H1 (cell line): ENCODE data around the gene RASSF4. TPM values are rescaled to one million over a fixed set of nuclear protein-coding genes. Genes with fewer than 3 reads are reported as not detected.
A peak's percentile ranks its signal among the peaks of the same experiment; 100 is the strongest.

Experiments
- CTCF ChIA-PET: fragments of 300-600 bp; sonication (Branson Sonifier 250); formaldehyde crosslinking; loops from one replicate; lab custom pipeline; 2021; ENCODE audit not compliant: partially characterized antibody; lab: Charles Lee
- POLR2A ChIA-PET: fragments of 300-600 bp; sonication (Branson Sonifier 250); formaldehyde crosslinking; loops from one replicate; lab custom pipeline; 2021; ENCODE audit warnings: inconsistent platforms; ENCODE audit not compliant: partially characterized antibody; lab: Charles Lee
- DNase-seq, 2 experiments: peaks; one replicate each; pipeline versions ENCODE4 v3.0.0 to v3.0.0-alpha.2; 2010 to 2022; ENCODE audit warnings: low spot score in 2 of 2, low read depth in 1 of 2, mixed read lengths in 1 of 2
- FAIRE-seq: peaks from 2 replicates; lab custom pipeline; 2011; peaks lifted over from hg19 to GRCh38; lab: Jason Lieb, UNC
- H2AFZ ChIP-seq: 2 replicates; pipeline ENCODE4 v1.8.1; 2012; ENCODE audit warnings: low read length, inconsistent platforms
- H2AK5ac ChIP-seq: 2 replicates; pipeline ENCODE4 v1.6.1; 2013; ENCODE audit warnings: low read depth, low read length
- H2BK120ac ChIP-seq: replicated peaks from 2 replicates; pipeline ENCODE3; 2013; ENCODE audit warnings: low read depth, low read length, inconsistent platforms
- H2BK12ac ChIP-seq: 2 replicates; pipeline ENCODE4 v1.6.1; 2013; ENCODE audit warnings: low read depth, low read length
- H2BK15ac ChIP-seq: 2 replicates; pipeline ENCODE4 v1.6.1; 2013; ENCODE audit warnings: low read length
- H2BK20ac ChIP-seq: 2 replicates; pipeline ENCODE4 v1.6.1; 2013; ENCODE audit warnings: low read length
- H2BK5ac ChIP-seq: 2 replicates; pipeline ENCODE4 v1.6.1; 2013; ENCODE audit warnings: low read depth, low read length
- H3K14ac ChIP-seq: 2 replicates; pipeline ENCODE4 v1.6.1; 2013; ENCODE audit warnings: inconsistent platforms; ENCODE audit not compliant: insufficient read length
- H3K18ac ChIP-seq: 2 replicates; pipeline ENCODE4 v1.6.1; 2013; ENCODE audit warnings: low read length; ENCODE audit errors: extremely low read depth
- H3K23ac ChIP-seq: 2 replicates; pipeline ENCODE4 v1.6.1; 2013; ENCODE audit warnings: inconsistent platforms; ENCODE audit not compliant: insufficient read length
- H3K23me2 ChIP-seq: 2 replicates; pipeline ENCODE4 v1.6.1; 2013; ENCODE audit warnings: low read depth, low read length
- H3K27ac ChIP-seq: 2 replicates; pipeline ENCODE4 v1.6.1; 2011; ENCODE audit warnings: low read depth, low read length, inconsistent platforms
- H3K27me3 ChIP-seq, 4 experiments: replicated peaks in 1 of 4; 1 replicate in 1 of 4; 2 replicates in 3 of 4; pipeline versions ENCODE4 v1.6.1 to v1.8.1; 2011 to 2013; ENCODE audit warnings: low read length in 3 of 4, mild to moderate bottlenecking in 3 of 4, inconsistent platforms in 2 of 4, mixed read lengths in 2 of 4, moderate library complexity in 1 of 4; ENCODE audit not compliant: control insufficient read depth in 3 of 4, insufficient read depth in 3 of 4; ENCODE audit errors: extremely low read depth in 1 of 4
- H3K36me3 ChIP-seq, 4 experiments: 2 replicates each; pipeline versions ENCODE4 v1.6.1 to v1.8.1; 2011 to 2013; ENCODE audit warnings: mild to moderate bottlenecking in 4 of 4, low read length in 3 of 4, moderate library complexity in 2 of 4, control low read depth in 1 of 4, inconsistent platforms in 1 of 4; ENCODE audit not compliant: insufficient read depth in 4 of 4, control insufficient read depth in 2 of 4
- H3K4ac ChIP-seq: replicated peaks from 2 replicates; pipeline ENCODE3; 2013; ENCODE audit warnings: low read length, low read depth, mixed read lengths, inconsistent platforms; ENCODE audit not compliant: insufficient read length
- H3K4me1 ChIP-seq, 4 experiments: replicated peaks in 1 of 4; 1 replicate in 1 of 4; 2 replicates in 3 of 4; pipeline versions ENCODE4 v1.6.1 to v1.8.1; 2011 to 2013; ENCODE audit warnings: low read length in 3 of 4, inconsistent platforms in 2 of 4, mixed read lengths in 1 of 4; ENCODE audit not compliant: insufficient read depth in 4 of 4, control insufficient read depth in 3 of 4
- H3K4me2 ChIP-seq, 2 experiments: 2 replicates each; pipeline versions ENCODE4 v1.6.1 to v1.8.1; 2011 to 2013; ENCODE audit warnings: low read depth in 2 of 2, low read length in 2 of 2, control low read depth in 1 of 2, inconsistent platforms in 1 of 2, mild to moderate bottlenecking in 1 of 2; ENCODE audit not compliant: insufficient read depth in 1 of 2
- H3K4me3 ChIP-seq, 4 experiments: fragments of 200-600, 300-600 bp in 1 of 4; sonication (generic), shearing (Covaris generic), sonication (Bioruptor Twin) in 1 of 4; 2 replicates each; pipeline versions ENCODE4 v1.5.1 to v1.8.1; 2011 to 2016; ENCODE audit warnings: low read length in 4 of 4, low read depth in 3 of 4, control low read depth in 2 of 4, inconsistent platforms in 2 of 4, mild to moderate bottlenecking in 2 of 4, mixed read lengths in 1 of 4, moderate library complexity in 1 of 4; ENCODE audit not compliant: insufficient read depth in 2 of 4; ENCODE audit errors: extremely low read depth in 1 of 4
- H3K56ac ChIP-seq: replicated peaks from 2 replicates; pipeline ENCODE3; 2013; ENCODE audit warnings: low read depth, mild to moderate bottlenecking, mixed read lengths, low read length, inconsistent platforms; ENCODE audit not compliant: insufficient read length
- H3K79me1 ChIP-seq: 2 replicates; pipeline ENCODE4 v1.6.1; 2013; ENCODE audit warnings: low read depth, low read length, control low read depth
- H3K79me2 ChIP-seq, 2 experiments: 2 replicates each; pipeline versions ENCODE4 v1.6.1 to v1.8.1; 2012 to 2013; ENCODE audit warnings: low read length in 2 of 2, mild to moderate bottlenecking in 2 of 2, inconsistent platforms in 1 of 2; ENCODE audit not compliant: insufficient read depth in 2 of 2, control insufficient read depth in 1 of 2
- H3K9ac ChIP-seq, 4 experiments: replicated peaks in 1 of 4; 1 replicate in 1 of 4; 2 replicates in 3 of 4; pipeline versions ENCODE4 v1.6.1 to v1.8.1; 2011 to 2013; ENCODE audit warnings: low read depth in 3 of 4, low read length in 3 of 4, control low read depth in 2 of 4, mild to moderate bottlenecking in 2 of 4, moderate library complexity in 2 of 4, inconsistent platforms in 1 of 4; ENCODE audit errors: extremely low read depth in 1 of 4
- H3K9me3 ChIP-seq, 2 experiments: 2 replicates each; pipeline versions ENCODE4 v1.6.1 to v1.8.1; 2012 to 2013; ENCODE audit warnings: mild to moderate bottlenecking in 2 of 2, moderate library complexity in 2 of 2, control low read depth in 1 of 2, inconsistent platforms in 1 of 2, low read depth in 1 of 2, low read length in 1 of 2, mixed read lengths in 1 of 2; ENCODE audit not compliant: insufficient read depth in 2 of 2
- H4K20me1 ChIP-seq, 2 experiments: replicated peaks in 1 of 2; 2 replicates each; pipeline versions ENCODE3 to v1.8.1; 2011 to 2013; ENCODE audit warnings: inconsistent platforms in 2 of 2, low read length in 2 of 2, mild to moderate bottlenecking in 1 of 2; ENCODE audit not compliant: insufficient read depth in 2 of 2, control insufficient read depth in 1 of 2
- H4K5ac ChIP-seq: 2 replicates; pipeline ENCODE4 v1.6.1; 2013; ENCODE audit warnings: low read length, low read depth, mixed read lengths, inconsistent platforms; ENCODE audit not compliant: insufficient read length
- H4K8ac ChIP-seq: 2 replicates; pipeline ENCODE4 v1.8.0; 2013; ENCODE audit warnings: mild to moderate bottlenecking, moderate library complexity, low read length, inconsistent platforms; ENCODE audit not compliant: insufficient read depth; ENCODE audit errors: extremely low read depth
- H4K91ac ChIP-seq: replicated peaks from 2 replicates; pipeline ENCODE3; 2013; ENCODE audit warnings: low read length, mixed read lengths, inconsistent platforms; ENCODE audit not compliant: insufficient read length
- CREB1 ChIP-seq: IDR thresholded peaks from 2 replicates; pipeline ENCODE4 v1.6.1; 2012; ENCODE audit warnings: inconsistent platforms
- TCF12 ChIP-seq: IDR thresholded peaks from 2 replicates; pipeline ENCODE4 v1.6.1; 2011; ENCODE audit warnings: low read depth, mild to moderate bottlenecking, low read length
- WGBS, 2 experiments: shearing (Covaris generic) in 1 of 2; methylation state at CpG; one replicate each; pipeline versions ENCODE4 v1.1.6 to v1.1.7; 2013 to 2015; ENCODE audit warnings: low lambda C conversion rate in 2 of 2, mixed read lengths in 2 of 2, inconsistent platforms in 1 of 2, low coverage in 1 of 2, missing lambda C conversion rate in 1 of 2; ENCODE audit not compliant: insufficient replicate concordance in 2 of 2, insufficient coverage in 1 of 2, insufficient read length in 1 of 2; ENCODE audit errors: extremely low coverage in 1 of 2, missing lambda C conversion rate in 1 of 2; 5-methylcytosine and 5-hydroxymethylcytosine counted together
- polyA plus RNA-seq, 7 experiments: library from polyadenylated mRNA; depleted of rRNA in 3 of 7; stranded (reverse) in 5 of 7; unstranded in 2 of 7; fragments of >200 nt in 5 of 7; fragments of 200-250 nt in 2 of 7; gene quantifications; 1 replicate in 5 of 7; 2 replicates in 1 of 7; 4 replicates in 1 of 7; pipeline versions ENCODE4 v1.2.1 to v1.2.3, GENCODE V29; 2011 to 2013; ENCODE audit warnings: missing spikeins in 2 of 7, mixed read lengths in 2 of 7
- total RNA-seq: library from RNA; stranded (reverse); fragmentation: NEBNext Ultra II Directional; extraction: Animal tissue kit (Norgen Biotek cat#: 25700); gene quantifications from 2 replicates; pipeline ENCODE4 v1.2.1, GENCODE V29; 2021

RASSF4 gene
- total and polyA plus RNA-seq, 2 of the 8 experiments (the other 6 are each of a cell fraction or from before 2014, with no cell fraction given), result 14.3 to 14.5 TPM

- Histone ChIP-seq H3K9me3 (no peaks in the 10 kb centered on the region), H2BK20ac (peak overlapping the region; percentile 87; the same call in 1 of the 2 replicates), H3K9ac (no peak overlapping the region), H4K5ac (no peak overlapping the region), H3K27me3 (no peaks in the 10 kb centered on the region; a peak in 1 of 7 replicates), H3K23me2 (peaks cover 14% of the 10 kb centered on the region; the same call in 1 of the 2 replicates), H2AFZ (no peak overlapping the region), H4K91ac (peak overlapping the region; percentile 86), H4K8ac (no peak overlapping the region), H3K79me1 (peaks cover 2% of the 10 kb centered on the region; the same call in 1 of the 2 replicates), H3K4me3 (peak overlapping the region in 1 of 4 experiments; percentile 64; a peak in 1 of 8 replicates), H3K36me3 (peaks cover 0 to 6% (median 0%) of the 10 kb centered on the region in 4 experiments; a peak in 3 of 8 replicates), H2BK12ac (peak overlapping the region; percentile 79; the same call in 1 of the 2 replicates), H3K4me1 (peaks cover 14 to 38% (median 26%) of the 10 kb centered on the region in 4 experiments), H3K56ac (no peak overlapping the region), H2BK120ac (peak overlapping the region; percentile 71), H4K20me1 (peaks cover 0 to 2% of the 10 kb centered on the region in 2 experiments), H3K18ac (peak overlapping the region; percentile 78), H3K27ac (no peak overlapping the region), H2AK5ac (peak overlapping the region; percentile 83; the same call in 1 of the 2 replicates), H3K23ac (no peak overlapping the region)
- FAIRE-seq (no peak), DNase-seq (no peak)
- POLR2A ChIA-PET, result interaction anchor here (0.6 to 1.9 kb wide), 8 partner anchors 8 to 41 kb away, joined by 3 to 7 read pairs (median 3); partner anchors contain the start of gene RASSF4
- 50% methylated on average over 18 of the region's 18 CpGs; no CpG with 5 or more reads in 1 of the 2 experiments for WGBS, 2 experiments
- TF ChIP-seq TCF12, result 0 out of 2 replicates have a peak, but pooled peaks have one; percentile 24
- no peak for TF ChIP-seq CREB1
- TF ChIP-seq, all 59 proteins: peak for 1
- CTCF ChIA-PET, result interaction anchor here (0.7 to 2.6 kb wide), 15 partner anchors 10 to 49 kb away, joined by 3 to 26 read pairs (median 4); partner anchors contain the start of gene ZNF22
- H3K4me2 ChIP-seq, result peak overlapping the region; percentile 36 to 65
- H2BK15ac ChIP-seq, result peak overlapping the region; percentile 81
- H2BK5ac ChIP-seq, result 0 out of 2 replicates have a peak overlapping the region, but pooled peaks have one; percentile 71
- H3K4ac ChIP-seq, result no peak overlapping the region
- H3K14ac ChIP-seq, result no peak overlapping the region
- no peaks in the 10 kb centered on the region for H3K79me2 ChIP-seq
Observed at GRCh38 chr10:44973323-44974081, 13.9 kb downstream of the RASSF4 start.
